ENCODE results near the gene UNC45A.
"Not testable (repeated sequence)": the region's sequence is repeated elsewhere in the genome, so short reads cannot be mapped to it uniquely, and the experiment has no call there.

Gene UNC45A

GRCh38 chr15:90906181-90906849 is 28.8 kb upstream of the UNC45A start:
- TF ChIP-seq POLR2AphosphoS5 (IDR thresholded peaks at IDR 0.05; ENCODE audit: borderline replicate concordance, low read depth, low read length) (no peak), FOXP2 (optimal IDR thresholded peaks at IDR 0.05; ENCODE audit: control extremely low read depth, extremely low read length, insufficient read depth) (no peak), EZH2 (IDR thresholded peaks at IDR 0.05) (no peak)
- Histone ChIP-seq H3K4me3 (no peak overlapping the region), H3K9ac (ENCODE audit: insufficient read length) (no peak overlapping the region), H3K27ac (no peak overlapping the region), H3K9me3 (ENCODE audit: low read depth, low read length) (no peaks in the 10 kb centered on the region), H3K36me3 (ENCODE audit: insufficient read depth, low read length) (peaks cover 45% of the 10 kb centered on the region)
- no peak for DNase-seq (ENCODE audit: low read depth, low spot score)

DNA sequence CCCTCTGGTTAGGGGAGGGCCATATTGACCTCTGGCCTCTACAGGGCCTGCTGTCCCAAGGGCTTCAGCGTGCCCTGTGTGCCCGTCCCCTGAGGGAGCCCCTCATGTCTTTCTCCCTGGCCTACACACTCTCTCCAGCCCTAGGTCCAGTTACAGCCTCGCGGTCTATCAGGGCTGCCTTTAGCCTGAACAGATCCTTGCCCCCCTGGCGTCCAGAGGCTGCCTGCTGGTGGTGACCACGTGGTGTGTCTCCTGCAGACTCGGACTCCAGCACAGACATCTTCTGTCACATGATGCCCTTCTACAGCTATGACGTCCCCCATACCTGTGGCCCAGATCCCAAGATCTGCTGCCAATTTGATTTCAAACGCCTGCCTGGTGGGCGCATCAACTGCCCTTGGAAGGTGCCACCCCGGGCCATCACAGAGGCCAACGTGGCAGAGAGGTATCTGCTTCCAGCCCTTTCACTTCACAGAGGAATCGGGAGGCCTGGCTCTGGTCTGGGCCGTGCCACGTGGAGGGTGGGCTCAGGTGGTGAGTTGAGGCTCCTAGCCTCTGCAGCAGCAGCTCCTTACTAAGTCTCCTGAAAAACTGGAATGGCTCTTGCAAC is 27.9 kb upstream of the UNC45A start:
- no peaks in the 10 kb centered on the region for H3K9me3 ChIP-seq (ENCODE audit: low read depth, low read length)
- H3K27ac ChIP-seq, result no peak overlapping the region
- H3K36me3 ChIP-seq (ENCODE audit: insufficient read depth, low read length), result peaks cover 54% of the 10 kb centered on the region
- no peak overlapping the region for H3K9ac ChIP-seq (ENCODE audit: insufficient read length)
- no peak for TF ChIP-seq EZH2 (IDR thresholded peaks at IDR 0.05)
- no peak for TF ChIP-seq POLR2AphosphoS5 (IDR thresholded peaks at IDR 0.05; ENCODE audit: borderline replicate concordance, low read depth, low read length)
- no peak for DNase-seq (ENCODE audit: low read depth, low spot score)
- no peak overlapping the region for H3K4me3 ChIP-seq

- Histone ChIP-seq H3K27ac (0 out of 2 replicates have a peak overlapping the region, but pooled peaks have one; percentile 5), H3K36me3 (ENCODE audit: insufficient read depth, low read length) (peaks cover 62% of the 10 kb centered on the region), H3K4me3 (no peak overlapping the region), H3K9ac (ENCODE audit: insufficient read length) (no peak overlapping the region), H3K9me3 (ENCODE audit: low read depth, low read length) (no peaks in the 10 kb centered on the region)
- TF ChIP-seq EZH2 (IDR thresholded peaks at IDR 0.05) (no peak), FOXP2 (optimal IDR thresholded peaks at IDR 0.05; ENCODE audit: control extremely low read depth, extremely low read length, insufficient read depth) (no peak), POLR2AphosphoS5 (IDR thresholded peaks at IDR 0.05; ENCODE audit: borderline replicate concordance, low read depth, low read length) (no peak)
- DNase-seq (ENCODE audit: low read depth, low spot score), result no peak
These were observed 27.1 kb upstream of the UNC45A start for GRCh38 chr15:90907838-90908507.

- not testable (repeated sequence) for DNase-seq (ENCODE audit: low read depth, low spot score); H3K9me3 ChIP-seq (ENCODE audit: low read depth, low read length); H3K9ac ChIP-seq (ENCODE audit: insufficient read length); H3K27ac ChIP-seq; H3K4me3 ChIP-seq
- peaks cover 71% of the 10 kb centered on the region for H3K36me3 ChIP-seq (ENCODE audit: insufficient read depth, low read length)
These were observed 25.6 kb upstream of the UNC45A start for GRCh38 chr15:90909449-90909848.

DNA sequence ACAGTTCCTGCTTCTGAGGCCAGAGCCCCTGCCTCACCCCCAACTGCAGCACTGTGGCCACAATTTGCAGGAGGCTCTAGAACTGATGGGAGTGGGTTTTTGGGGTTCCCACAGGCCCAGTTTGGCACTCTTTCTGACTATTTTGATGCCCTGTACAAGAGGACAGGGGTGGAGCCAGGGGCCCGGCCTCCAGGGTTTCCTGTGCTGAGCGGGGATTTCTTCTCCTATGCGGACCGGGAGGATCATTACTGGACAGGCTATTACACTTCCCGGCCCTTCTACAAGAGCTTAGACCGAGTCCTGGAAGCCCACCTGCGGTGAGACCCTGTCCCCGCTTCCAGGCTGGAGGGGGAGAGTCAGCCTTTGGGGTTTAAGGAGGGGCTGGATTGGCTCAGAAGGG is 25.1 kb upstream of the UNC45A start:
- Histone ChIP-seq H3K9ac (ENCODE audit: insufficient read length) (no peak overlapping the region), H3K36me3 (ENCODE audit: insufficient read depth, low read length) (peaks cover 75% of the 10 kb centered on the region), H3K27ac (no peak overlapping the region), H3K9me3 (ENCODE audit: low read depth, low read length) (no peaks in the 10 kb centered on the region), H3K4me3 (no peak overlapping the region)
- DNase-seq (ENCODE audit: low read depth, low spot score), result no peak
- no peak for TF ChIP-seq FOXP2 (optimal IDR thresholded peaks at IDR 0.05; ENCODE audit: control extremely low read depth, extremely low read length, insufficient read depth)
- no peak for TF ChIP-seq EZH2 (IDR thresholded peaks at IDR 0.05)
- TF ChIP-seq POLR2AphosphoS5 (IDR thresholded peaks at IDR 0.05; ENCODE audit: borderline replicate concordance, low read depth, low read length), result no peak

GRCh38 chr15:90910441-90911301 is 24.4 kb upstream of the UNC45A start:
- Histone ChIP-seq H3K9me3 (ENCODE audit: low read depth, low read length) (no peaks in the 10 kb centered on the region), H3K4me3 (no peak overlapping the region), H3K27ac (no peak overlapping the region), H3K36me3 (ENCODE audit: insufficient read depth, low read length) (peaks cover 74% of the 10 kb centered on the region), H3K9ac (ENCODE audit: insufficient read length) (no peak overlapping the region)
- no peak for TF ChIP-seq FOXP2 (optimal IDR thresholded peaks at IDR 0.05; ENCODE audit: control extremely low read depth, extremely low read length, insufficient read depth)
- TF ChIP-seq EZH2 (IDR thresholded peaks at IDR 0.05), result no peak
- TF ChIP-seq POLR2AphosphoS5 (IDR thresholded peaks at IDR 0.05; ENCODE audit: borderline replicate concordance, low read depth, low read length), result no peak
- DNase-seq (ENCODE audit: low read depth, low spot score), result no peak

DNA sequence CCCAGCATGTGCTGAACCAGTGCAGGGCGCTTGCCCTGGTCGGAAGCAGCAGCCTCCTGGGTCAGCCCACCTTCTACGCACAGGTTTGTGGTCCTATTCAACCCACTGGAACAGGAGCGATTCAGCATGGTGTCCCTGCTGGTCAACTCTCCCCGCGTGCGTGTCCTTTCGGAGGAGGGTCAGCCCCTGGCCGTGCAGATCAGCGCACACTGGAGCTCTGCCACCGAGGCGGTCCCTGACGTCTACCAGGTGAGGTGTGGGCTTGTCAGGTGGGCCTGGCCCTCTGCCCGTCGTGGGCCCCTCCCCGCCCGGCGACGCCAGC is 23.8 kb upstream of the UNC45A start:
- no peak for DNase-seq (ENCODE audit: low read depth, low spot score)
- TF ChIP-seq EZH2 (IDR thresholded peaks at IDR 0.05) (no peak), POLR2AphosphoS5 (IDR thresholded peaks at IDR 0.05; ENCODE audit: borderline replicate concordance, low read depth, low read length) (no peak), FOXP2 (optimal IDR thresholded peaks at IDR 0.05; ENCODE audit: control extremely low read depth, extremely low read length, insufficient read depth) (no peak)
- no peak overlapping the region for H3K9ac ChIP-seq (ENCODE audit: insufficient read length)
- H3K4me3 ChIP-seq, result no peak overlapping the region
- H3K36me3 ChIP-seq (ENCODE audit: insufficient read depth, low read length), result peaks cover 73% of the 10 kb centered on the region
- H3K27ac ChIP-seq, result no peak overlapping the region
- H3K9me3 ChIP-seq (ENCODE audit: low read depth, low read length), result no peaks in the 10 kb centered on the region

Measured in SK-N-MC (cell line).